Epidermal melanocyte (primary cell): ENCODE measurements around the gene CFI.

ENCODE experiments used
- DNase-seq: peaks from one replicate; pipeline ENCODE4 v3.0.0; 2011; ENCODE audit warnings: low spot score; ENCODE audit not compliant: insufficient read length

The CFI gene

GRCh38 chr4:109801895-109802319 lies at the start of gene CFI:
CFI (minus strand) TSS chr4:109801999; CDS start chr4:109801971, 28 bp downstream.
- no peak for DNase-seq

DNA sequence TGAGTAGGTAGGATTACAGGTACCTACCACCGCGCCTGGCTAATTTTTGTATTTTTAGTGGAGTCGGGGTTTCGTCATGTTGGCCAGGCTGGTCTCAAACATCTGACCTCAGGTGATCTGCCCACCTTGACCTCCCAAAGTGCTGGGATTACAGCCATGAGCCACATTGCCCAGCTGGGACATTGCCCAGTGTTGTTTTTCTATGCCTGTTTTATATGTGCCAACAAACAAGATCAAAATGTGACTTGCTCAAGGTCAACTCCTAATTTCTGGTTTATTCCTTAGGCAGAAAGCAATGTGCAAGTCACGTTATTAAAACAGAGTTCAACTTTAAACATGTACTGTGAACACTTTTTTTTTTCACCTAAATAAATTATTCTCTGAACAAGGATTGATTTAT lies 48.8 kb upstream of the CFI start:
- no peak for DNase-seq

- no peak for DNase-seq
Observed at GRCh38 chr4:109848501-109848900, 46.7 kb upstream of the CFI start.

- DNase-seq = no peak
Observed at GRCh38 chr4:109847896-109848442, 46.2 kb upstream of the CFI start, which contains the start of gene LRIT3. LRIT3 (plus strand) TSS chr4:109848107; CDS start chr4:109848202, 95 bp downstream.

DNA sequence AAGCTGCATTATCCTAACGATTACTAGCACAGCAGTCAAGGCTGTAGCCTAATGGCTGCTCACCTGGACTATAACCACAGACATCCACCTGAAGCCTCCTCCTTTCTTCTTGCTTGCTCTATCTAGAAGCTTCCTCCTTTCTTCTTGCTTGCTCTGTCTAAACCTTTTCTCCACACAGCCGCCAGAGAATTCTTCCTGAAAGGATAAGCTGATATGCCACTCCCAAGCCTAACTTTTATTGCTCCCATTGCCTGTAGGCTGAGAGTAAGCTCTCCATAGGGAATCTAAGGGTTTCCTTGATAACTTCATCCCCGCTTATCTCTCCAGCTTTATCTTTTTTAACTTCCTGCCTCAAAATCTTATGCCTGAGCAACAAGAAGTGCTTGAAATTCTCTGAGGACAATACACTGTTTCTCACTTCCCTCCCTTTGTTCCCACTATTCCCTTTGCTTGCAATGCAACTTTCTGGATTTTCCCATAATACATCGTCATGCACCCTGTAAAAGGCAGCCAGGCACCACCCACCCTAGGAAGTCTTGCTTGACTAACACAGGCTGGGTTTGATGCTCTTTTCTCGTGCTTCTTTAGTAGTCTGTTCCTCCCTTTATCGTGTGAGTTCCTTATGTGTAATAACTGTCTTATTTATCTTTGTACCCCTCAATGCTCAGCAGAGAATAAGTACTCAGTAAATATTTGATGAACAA lies 44.7 kb upstream of the CFI start:
- DNase-seq = no peak

GRCh38 chr4:109836985-109837384 lies 35.2 kb upstream of the CFI start:
- DNase-seq = no peak

GRCh38 chr4:109833756-109834155 lies 32.0 kb upstream of the CFI start:
- DNase-seq = no peak

- no peak for DNase-seq
Observed at GRCh38 chr4:109827672-109828071, 25.9 kb upstream of the CFI start, which contains the start of gene RRH. RRH (plus strand) TSS chr4:109827972; CDS start chr4:109828028, 56 bp downstream.

DNA sequence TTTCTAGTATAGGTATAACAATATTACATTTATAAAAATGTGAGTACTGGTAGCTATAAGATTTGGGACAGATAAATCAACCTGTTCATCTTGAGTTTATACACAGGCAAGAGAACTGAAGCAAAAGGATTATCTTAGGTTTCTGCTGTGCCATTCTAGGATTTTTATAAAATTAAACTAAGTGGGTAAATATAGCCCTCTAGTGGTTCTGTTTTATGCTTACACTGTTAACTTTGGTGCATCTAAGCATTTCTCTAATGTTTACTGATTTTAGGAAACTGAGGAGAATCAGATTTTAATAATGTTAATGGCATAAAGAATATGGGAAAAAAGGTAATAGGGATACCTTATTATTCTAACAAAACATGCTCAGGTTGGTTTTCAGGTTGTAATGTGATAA lies 24.9 kb upstream of the CFI start:
- no peak for DNase-seq

- DNase-seq = no peak
Observed at GRCh38 chr4:109821185-109821584, 19.4 kb upstream of the CFI start.

GRCh38 chr4:109820563-109820962 lies 18.8 kb upstream of the CFI start:
- no peak for DNase-seq

- DNase-seq = no peak
Observed at GRCh38 chr4:109818268-109818667, 16.5 kb upstream of the CFI start.

DNA sequence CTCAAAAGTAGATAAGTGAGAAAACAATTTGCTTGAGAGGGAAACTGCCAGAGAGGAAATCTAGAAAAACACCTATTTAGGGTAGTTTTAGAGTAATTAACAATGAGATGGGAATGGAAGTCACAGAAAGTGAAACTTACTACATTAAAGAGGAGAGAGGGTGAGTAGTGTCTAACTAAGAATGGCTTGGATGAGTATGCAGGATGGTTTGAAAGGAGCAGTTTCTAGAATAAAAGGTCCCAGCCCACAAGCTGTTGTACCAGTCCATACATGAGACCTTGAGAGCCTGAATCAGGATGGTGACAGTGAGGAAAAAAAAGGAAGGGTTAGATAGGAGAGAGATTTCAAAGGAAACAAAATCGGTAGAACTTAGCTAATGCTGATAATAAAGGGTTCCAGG lies 15.1 kb upstream of the CFI start:
- DNase-seq = no peak

DNA sequence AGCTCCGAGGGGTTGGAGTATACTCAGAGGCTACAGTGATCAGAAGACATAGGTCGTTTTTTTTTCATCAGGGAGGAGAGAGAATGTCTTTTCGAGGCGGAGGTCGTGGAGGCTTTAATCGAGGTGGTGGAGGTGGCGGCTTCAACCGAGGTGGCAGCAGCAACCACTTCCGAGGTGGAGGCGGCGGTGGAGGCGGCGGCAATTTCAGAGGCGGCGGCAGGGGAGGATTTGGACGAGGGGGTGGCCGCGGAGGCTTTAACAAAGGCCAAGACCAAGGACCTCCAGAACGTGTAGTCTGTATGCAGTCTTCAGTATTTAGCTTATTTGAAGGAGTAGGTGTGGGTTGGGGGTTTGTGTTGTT lies 14.3 kb upstream of the CFI start:
- DNase-seq = no peak

DNA sequence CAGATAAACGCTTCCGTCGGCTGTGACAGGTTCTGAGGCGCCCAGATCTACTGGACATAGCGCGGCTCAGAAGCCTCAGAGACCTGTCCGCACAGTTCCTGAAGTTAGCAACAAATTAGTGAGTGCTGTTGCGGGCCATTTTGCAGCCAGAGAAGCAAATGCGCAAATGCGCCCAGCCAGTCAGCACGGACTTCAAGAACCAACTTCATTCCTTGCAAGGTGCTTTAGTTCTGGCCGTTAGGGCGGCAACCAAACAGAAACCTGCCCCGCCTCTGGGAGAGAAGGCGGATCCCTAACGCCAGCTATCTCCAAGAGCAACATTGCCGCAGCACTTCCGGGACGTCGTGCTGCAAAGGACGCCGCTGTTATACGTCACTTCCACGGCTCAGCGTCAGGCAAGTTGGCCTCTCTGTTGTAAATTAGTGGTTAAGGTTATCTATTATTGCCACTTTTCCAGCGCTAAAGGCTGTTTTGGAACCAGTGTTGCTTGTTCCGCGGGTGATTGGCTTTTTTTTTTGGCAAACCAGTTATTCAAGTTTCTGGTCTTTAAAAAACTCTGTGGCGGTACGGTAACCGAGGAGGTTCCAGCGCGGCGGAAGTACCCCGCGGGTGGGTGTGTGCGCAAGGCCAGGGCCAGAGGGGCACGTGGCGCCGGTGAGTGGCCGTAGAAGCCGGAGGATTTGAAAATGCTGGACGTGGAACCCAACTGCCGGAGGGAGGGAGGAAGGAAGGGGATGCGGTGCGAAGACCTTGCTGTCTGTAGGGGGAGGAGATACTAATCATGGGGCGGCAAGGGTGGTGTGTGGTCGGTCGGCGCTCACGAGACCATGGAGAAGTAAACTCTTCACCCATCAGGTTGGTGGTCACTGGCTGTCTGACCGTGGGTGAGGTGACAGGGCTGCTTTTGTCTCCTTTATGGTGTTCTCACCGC lies 13.6 kb upstream of the CFI start, which contains the start of gene GAR1:
GAR1 (plus strand) TSS at position 612 of the 931 bp plus-strand sequence. CDS start 403 bp downstream, outside the sequence.
- DNase-seq = peak; percentile 82

DNA sequence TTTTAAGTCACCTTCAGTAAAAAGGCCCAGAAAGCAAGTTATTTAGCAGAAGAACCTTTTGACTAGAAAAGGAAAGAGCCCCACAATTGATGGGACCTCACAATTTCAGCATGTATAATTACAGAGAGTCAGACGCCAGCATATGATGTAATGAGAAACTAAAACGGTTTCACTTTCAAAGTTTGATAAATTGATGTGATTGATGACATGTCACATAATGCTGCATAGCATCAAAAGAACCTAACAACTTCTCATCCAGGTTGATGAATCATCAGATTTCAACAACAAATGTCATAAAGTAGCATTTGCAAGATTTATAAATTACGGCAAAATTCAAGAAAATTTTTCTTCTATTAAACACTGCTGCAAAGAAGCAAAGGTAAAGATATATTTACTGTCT lies 9.9 kb upstream of the CFI start:
- no peak for DNase-seq

GRCh38 chr4:109810552-109811387 lies 9.0 kb upstream of the CFI start:
- no peak for DNase-seq

DNA sequence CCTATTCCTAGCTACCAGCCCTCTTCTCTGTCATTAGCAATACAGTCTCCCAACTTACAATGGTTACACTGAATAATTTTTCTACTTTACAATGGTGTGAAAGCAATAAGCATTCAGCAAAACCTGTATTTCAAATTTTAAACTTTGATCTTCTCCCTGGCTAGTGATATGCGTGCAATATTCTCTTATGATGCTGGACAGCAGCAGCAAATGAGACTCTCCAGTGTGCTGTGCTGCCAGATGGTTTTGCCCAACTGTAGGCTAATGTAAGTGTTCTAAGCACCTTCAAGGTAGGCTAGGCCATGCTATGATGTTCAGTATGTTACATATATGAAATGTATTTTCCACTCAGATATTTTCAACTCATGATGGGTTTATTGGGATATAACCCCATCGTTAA lies 7.9 kb upstream of the CFI start:
- DNase-seq = no peak

DNA sequence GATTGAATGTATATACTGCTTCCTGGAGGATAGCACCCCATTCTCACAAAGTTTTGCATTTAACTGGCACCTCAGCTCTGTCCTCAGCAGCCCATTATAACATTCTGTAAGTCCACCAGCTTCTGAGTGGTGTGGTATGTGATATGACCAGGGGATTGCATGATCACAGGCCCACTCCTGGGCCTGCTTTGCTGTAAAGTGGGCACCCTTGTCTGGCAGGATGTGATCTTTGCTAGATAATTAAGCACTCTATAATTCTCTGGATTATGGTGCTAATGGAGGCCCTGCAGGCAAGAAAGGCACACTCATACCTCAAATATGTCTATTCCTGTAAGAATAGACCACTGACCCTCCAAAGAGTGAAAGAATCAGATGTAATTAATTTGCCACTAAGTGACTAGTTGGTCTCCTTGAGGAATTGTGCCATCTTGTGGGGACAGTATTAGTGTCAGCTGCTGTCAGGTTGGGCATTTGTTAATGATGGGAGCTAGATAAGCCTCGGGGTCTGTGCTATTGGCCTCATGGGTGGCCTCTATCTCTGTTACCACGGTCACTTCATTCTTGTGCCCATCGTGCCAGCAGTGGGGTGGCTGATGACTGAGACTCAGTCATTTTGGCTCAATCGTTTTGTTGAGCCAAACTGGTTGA lies 2.2 kb upstream of the CFI start:
- DNase-seq = no peak

DNA sequence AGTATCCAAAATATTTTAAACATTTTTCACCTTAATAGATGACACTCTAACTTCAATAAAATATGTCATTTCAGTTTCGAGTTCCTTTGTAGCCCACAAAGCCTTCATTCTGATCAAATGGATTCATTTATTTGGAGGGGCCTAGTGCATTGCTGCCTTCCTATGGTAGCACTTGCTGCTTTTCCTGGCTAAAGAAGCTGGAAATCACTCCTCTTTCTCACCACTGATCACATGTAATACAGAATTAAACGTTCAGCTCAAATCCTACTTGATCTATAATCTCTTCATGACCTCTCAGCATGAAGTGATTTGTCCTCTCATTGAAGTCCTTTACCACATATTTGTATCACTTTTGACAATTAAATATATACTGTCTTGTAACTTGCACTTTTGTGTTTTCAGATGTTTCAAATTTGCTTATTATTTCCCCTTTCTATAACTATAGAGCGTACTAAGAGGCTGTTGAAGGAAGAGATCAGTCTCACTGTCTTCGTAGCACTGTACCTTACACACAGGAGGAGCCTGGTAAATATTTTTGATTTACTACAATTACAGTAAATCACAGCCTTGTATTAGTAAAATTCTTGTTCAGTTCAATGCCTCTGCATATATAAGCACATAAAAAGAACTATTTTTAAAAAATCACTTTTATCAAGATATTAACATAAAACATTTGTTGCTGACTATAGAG lies 555 bp downstream of the CFI start:
- no peak for DNase-seq
